GM19468 (cell line): ENCODE data around the gene MPPE1.
"Not testable (repeated sequence)": the region's sequence is repeated elsewhere in the genome, so short reads cannot be mapped to it uniquely, and the experiment has no call there.

Source experiments
- ATAC-seq: cut with Tn5 transposase; IDR thresholded peaks from one replicate; pipeline ENCODE4 v1.9.1; 2021; ENCODE audit warnings: mild to moderate bottlenecking, moderate library complexity, moderate number of reproducible peaks; ENCODE audit not compliant: unreplicated experiment; ENCODE audit errors: extremely low read depth

MPPE1 gene

GRCh38 chr18:11927497-11927896, 19.4 kb upstream of the MPPE1 start:
- no peak for ATAC-seq

DNA sequence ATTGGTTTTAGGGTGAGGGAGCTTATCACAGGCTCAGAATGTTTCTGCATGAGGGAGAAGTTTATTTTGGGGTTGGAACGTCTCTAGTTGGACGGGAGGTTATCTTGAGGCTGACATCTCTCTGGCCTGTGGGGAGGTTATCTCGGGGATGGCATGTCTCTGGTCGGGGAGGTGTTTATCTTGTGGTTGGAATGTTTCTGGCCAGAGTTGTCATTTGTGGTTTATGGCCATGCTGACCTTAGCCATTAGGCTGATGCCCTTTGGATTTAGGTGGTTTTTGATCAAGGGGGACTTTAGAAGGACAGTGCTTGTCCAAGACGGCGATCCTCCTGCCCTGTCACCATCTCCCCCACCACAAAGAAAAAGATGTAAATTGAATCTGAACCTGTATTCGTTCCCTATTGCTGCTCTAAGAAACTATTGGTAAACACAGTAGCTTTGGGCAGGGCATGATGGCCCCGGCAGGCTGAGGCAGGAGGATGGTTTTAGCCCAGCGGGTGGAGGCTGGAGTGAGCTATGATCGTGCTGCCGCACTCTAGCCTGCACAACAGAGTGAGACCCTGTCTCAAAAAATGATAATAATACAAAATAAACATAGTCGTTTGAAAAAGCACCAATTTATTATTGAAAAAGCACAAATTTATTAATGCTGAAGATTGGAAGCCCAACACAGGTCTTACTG, 17.8 kb upstream of the MPPE1 start:
- no peak for ATAC-seq

GRCh38 chr18:11923450-11923849, 15.3 kb upstream of the MPPE1 start:
- ATAC-seq: no peak

DNA sequence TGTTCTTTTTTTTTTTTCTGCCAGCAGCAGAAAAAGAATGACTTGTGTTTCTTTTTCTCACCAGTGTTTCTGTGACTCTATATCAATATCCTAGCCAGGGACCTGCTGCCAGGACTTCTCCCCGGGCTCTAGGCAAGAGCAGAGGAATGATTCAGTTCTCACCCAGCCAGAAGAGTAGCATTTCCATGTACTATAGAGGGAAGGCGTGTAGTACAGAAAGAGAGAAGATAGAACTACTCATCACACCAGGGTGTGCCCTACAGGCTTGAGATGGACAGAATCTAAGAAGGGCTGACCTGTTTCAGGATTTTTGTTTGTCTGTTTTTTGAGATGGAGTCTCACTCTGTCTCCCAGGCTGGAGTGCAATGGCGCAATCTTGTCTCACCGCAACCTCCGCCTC, 11.4 kb upstream of the MPPE1 start:
- not testable (repeated sequence) for ATAC-seq

DNA sequence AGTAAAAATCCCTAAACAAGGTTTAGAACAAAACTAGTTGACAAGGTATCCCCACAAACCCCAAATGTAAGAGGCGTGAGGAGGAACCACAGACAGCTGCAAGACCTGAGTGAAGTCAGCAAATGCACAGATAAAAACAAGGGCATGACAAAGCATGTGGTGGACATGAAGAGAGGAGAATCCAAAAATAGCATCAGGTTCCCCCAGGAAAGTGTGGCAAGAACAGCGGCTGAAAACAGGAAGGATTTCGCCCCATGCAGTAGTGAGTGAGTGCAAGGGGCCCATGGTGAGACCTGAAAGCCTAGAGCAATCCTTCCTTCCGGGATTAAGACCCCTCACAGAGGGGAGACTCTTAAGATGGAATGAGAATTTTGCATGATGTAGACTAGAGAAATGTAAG, 8.8 kb upstream of the MPPE1 start:
- not testable (repeated sequence) for ATAC-seq

DNA sequence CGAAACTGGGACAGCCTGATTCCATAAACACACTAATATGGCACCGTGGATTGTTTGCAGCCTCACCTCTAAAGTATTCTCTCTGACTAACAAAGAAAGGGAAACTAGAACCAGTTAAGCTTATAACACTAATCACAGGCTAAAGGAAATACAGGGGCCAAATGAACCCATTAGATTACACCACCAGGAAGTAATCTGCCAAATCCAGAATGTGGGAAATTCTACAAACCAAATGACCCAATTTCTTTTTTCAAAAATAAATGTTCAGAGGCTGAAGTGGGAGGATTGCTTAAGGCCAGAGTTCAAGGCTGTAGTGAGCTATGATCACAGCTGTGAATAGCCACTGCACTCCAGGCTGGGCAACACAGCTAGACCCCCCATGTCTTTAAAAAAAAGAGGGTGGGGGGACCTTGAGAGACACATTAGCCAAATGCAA, 1.5 kb upstream of the MPPE1 start:
- ATAC-seq: no peak

GRCh38 chr18:11909061-11909455, 941 bp upstream of the MPPE1 start:
- ATAC-seq: no peak

GRCh38 chr18:11906926-11907874, 917 bp downstream of the MPPE1 start:
- ATAC-seq: no peak

GRCh38 chr18:11906176-11906575, 1.9 kb downstream of the MPPE1 start:
- ATAC-seq: no peak

DNA sequence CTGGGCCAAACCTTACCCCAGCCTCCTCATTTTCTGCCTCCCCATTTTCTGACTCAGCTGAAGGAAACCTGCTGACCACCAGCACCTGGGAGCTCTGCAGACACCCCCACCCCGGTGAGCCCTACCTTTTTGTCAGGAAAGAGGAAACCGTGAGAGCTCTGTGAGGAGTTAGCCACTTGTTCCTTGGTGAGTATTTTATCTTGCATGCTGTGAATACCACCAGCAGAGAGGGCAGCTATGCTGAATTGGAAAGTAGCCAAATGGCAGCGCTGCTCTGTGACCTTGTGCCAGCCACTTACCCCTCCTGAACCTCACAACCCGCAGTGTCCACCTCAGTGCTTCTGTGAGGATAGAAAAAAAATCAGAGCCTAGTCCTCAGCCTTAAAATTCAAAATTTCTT, 2.5 kb downstream of the MPPE1 start:
- no peak for ATAC-seq

DNA sequence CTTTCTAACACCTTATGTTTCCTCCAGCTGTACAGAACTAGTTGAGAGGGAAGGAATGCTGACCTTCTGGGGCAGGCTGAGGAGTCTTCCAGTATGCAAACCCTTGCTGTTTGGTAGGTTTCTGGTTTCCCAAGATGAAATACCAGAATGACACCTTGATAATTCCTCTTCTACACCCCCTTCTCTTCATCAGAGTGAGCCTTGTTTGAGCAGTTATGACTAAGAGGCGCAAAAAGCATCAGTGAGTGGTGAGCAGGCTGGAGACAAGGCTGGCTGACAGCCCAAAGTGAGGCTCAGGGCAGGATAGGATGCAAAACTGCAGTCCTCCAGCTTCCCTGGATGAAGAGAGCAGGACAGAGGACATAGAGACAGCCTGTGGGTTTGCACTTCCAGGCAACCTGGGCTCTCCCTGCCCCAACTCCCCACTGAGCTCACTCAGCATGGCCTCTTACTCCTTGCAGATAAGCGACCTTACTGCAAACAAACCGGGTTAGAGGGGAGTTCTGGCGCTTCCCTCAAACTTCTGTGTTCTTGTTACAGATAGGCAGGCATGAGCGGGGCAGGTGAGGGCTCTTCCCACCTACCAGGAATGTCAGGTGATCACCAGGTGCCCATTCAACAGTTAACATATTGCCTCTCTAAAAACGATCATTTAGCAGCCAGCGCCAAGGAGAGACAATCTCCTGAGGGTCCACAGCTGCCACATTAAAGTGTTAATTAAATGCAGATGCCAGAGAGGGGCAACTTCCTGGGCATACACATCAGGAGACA, 5.4 kb downstream of the MPPE1 start:
- no peak for ATAC-seq

DNA sequence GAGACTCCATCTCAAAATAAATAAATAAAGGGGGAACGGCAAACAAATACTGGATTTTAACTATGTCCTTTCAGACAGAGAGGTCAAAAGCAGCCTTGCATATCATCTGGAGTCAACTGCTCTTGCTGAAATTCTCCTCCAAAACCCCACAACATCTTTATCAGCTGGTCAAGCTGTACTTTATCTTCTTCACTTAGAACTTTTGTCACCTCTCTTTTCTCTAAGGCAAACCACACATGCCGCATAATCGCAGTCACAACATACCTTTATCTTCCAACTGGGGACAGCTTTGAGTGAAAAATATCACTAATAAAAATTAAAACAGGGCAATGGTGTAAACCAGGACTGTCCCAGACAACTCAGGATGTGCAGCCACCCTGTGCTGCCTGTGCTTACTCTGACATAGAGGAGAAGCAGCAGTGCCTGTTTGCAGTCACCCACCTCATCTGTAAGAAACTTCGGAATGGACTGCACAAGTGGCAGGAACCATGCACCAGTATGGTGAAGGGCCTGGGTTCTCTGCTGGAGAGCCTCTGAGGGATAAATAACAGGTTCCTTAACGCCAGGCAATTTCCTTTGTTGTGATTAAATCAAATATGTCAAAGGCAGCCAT, 6.2 kb downstream of the MPPE1 start:
- no peak for ATAC-seq

GRCh38 chr18:11899063-11899462, 9.1 kb downstream of the MPPE1 start:
- ATAC-seq: no peak

- no peak for ATAC-seq
Measured at GRCh38 chr18:11897781-11898180, 10.3 kb downstream of the MPPE1 start.

GRCh38 chr18:11892438-11892837, 15.7 kb downstream of the MPPE1 start:
- not testable (repeated sequence) for ATAC-seq

GRCh38 chr18:11891737-11892136, 16.4 kb downstream of the MPPE1 start:
- ATAC-seq: no peak

DNA sequence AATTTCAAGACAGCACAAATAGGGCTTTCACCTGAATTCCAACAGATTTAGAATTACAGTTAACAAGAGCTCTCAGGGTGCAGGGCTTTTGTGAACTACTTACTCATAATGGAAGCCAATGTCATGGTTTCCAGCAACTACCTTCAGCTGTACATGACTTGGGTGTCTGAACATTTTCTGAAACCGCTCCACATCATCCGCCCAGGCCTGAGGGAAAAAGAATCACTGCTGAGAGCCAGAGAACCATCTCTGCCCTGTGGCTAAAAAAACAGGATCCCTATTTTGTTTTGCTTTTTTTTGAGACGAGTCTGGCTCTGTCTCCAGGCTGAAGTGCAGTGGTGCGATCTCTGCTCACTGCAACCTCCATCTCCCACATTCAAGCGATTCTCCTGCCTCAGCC, 18.8 kb downstream of the MPPE1 start:
- ATAC-seq: no peak

- no peak for ATAC-seq
Measured at GRCh38 chr18:11888726-11889125, 19.4 kb downstream of the MPPE1 start.

DNA sequence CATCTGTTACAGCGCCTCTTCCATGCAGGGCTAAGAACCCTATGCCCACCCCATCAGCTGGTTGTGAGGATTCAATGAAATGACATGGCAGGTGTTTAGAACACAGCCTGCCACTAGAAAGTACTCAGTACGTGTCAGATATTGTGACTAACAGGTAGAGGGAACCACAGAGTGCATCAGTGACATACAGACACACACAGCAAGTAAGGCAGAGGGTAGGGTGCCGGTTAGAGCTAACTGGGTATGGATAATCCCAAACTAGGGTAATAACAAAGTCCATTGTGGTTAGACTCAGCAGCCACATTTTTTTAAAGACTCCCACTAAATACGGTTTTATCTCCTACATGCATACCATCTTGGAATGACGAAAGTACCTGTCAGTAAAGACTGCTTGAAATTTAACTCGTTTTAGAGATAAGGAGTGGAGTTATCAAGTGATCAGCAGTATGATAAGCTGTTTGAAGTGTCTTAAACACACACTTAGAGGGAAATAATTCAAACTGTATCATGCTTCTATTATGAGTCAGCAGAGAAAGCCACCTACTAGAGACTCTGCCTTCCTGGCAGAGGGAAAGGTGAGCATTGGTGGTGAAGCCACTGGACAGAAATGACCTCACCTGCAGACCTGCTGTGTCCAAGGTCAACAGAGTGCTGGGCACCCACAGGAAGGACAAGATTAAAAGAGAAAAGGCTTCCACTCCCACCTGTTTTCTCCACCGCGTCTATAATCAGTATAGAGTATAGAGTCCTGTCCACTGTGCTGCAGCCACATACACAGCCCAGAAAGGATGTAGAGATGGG, 20.6 kb downstream of the MPPE1 start:
- ATAC-seq: no peak
